DMS153 (cell line): ENCODE data around the gene SLC10A7.

Source experiments
- DNase-seq: peaks from one replicate; lab custom pipeline; 2025; lab: John Stamatoyannopoulos, UW

Gene SLC10A7

GRCh38 chr4:146494143-146494542 is 27.6 kb downstream of the SLC10A7 start:
- DNase-seq: no peak

GRCh38 chr4:146490106-146490505 is 31.6 kb downstream of the SLC10A7 start:
- DNase-seq: no peak

GRCh38 chr4:146488495-146489174 is 33.1 kb downstream of the SLC10A7 start:
- DNase-seq: no peak

GRCh38 chr4:146486565-146486964 is 35.2 kb downstream of the SLC10A7 start:
- DNase-seq: no peak

GRCh38 chr4:146485968-146486367 is 35.8 kb downstream of the SLC10A7 start:
- no peak for DNase-seq

GRCh38 chr4:146482788-146483187 is 39.0 kb downstream of the SLC10A7 start:
- no peak for DNase-seq

GRCh38 chr4:146481246-146481645 is 40.5 kb downstream of the SLC10A7 start:
- no peak for DNase-seq

GRCh38 chr4:146478009-146478408 is 43.7 kb downstream of the SLC10A7 start:
- DNase-seq: no peak

GRCh38 chr4:146477054-146477453 is 44.7 kb downstream of the SLC10A7 start:
- no peak for DNase-seq

- no peak for DNase-seq
Measured at GRCh38 chr4:146472404-146472803, 49.3 kb downstream of the SLC10A7 start.

GRCh38 chr4:146470604-146471003 is 51.1 kb downstream of the SLC10A7 start:
- DNase-seq: no peak

GRCh38 chr4:146469022-146469421 is 52.7 kb downstream of the SLC10A7 start:
- DNase-seq: no peak

- no peak for DNase-seq
Measured at GRCh38 chr4:146465628-146466027, 56.1 kb downstream of the SLC10A7 start.

GRCh38 chr4:146462251-146462650 is 59.5 kb downstream of the SLC10A7 start:
- no peak for DNase-seq

- no peak for DNase-seq
Measured at GRCh38 chr4:146458594-146458993, 63.1 kb downstream of the SLC10A7 start.

GRCh38 chr4:146456681-146457080 is 65.1 kb downstream of the SLC10A7 start:
- DNase-seq: no peak

GRCh38 chr4:146453181-146453807 is 68.4 kb downstream of the SLC10A7 start:
- no peak for DNase-seq

- DNase-seq: no peak
Measured at GRCh38 chr4:146450524-146450923, 71.2 kb downstream of the SLC10A7 start.

GRCh38 chr4:146446555-146446954 is 75.2 kb downstream of the SLC10A7 start:
- no peak for DNase-seq

GRCh38 chr4:146445198-146446150 is 76.3 kb downstream of the SLC10A7 start:
- no peak for DNase-seq

- DNase-seq: no peak
Measured at GRCh38 chr4:146443525-146443924, 78.2 kb downstream of the SLC10A7 start.

GRCh38 chr4:146442801-146443200 is 78.9 kb downstream of the SLC10A7 start:
- no peak for DNase-seq

GRCh38 chr4:146439999-146440398 is 81.7 kb downstream of the SLC10A7 start:
- no peak for DNase-seq
